ENCODE measurements around the gene CSN2.

- TF ChIP-seq SUZ12 (IDR thresholded peaks at IDR 0.05; ENCODE audit: extremely low read depth, insufficient read depth, insufficient read length) (no peak), YY1 (IDR thresholded peaks at IDR 0.05; ENCODE audit: insufficient read depth, insufficient read length) (no peak)
These were observed 12.1 kb upstream of the CSN2 start for GRCh38 chr4:69977582-69977981.

Data from NT2/D1 (cell line).